ENCODE data around the gene ANO4.

Gene ANO4

GRCh38 chr12:100857418-100857817 lies 62.8 kb downstream of the ANO4 start:
- TF ChIP-seq, protein P1, sequence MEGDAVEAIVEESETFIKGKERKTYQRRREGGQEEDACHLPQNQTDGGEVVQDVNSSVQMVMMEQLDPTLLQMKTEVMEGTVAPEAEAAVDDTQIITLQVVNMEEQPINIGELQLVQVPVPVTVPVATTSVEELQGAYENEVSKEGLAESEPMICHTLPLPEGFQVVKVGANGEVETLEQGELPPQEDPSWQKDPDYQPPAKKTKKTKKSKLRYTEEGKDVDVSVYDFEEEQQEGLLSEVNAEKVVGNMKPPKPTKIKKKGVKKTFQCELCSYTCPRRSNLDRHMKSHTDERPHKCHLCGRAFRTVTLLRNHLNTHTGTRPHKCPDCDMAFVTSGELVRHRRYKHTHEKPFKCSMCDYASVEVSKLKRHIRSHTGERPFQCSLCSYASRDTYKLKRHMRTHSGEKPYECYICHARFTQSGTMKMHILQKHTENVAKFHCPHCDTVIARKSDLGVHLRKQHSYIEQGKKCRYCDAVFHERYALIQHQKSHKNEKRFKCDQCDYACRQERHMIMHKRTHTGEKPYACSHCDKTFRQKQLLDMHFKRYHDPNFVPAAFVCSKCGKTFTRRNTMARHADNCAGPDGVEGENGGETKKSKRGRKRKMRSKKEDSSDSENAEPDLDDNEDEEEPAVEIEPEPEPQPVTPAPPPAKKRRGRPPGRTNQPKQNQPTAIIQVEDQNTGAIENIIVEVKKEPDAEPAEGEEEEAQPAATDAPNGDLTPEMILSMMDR (conservative IDR thresholded peaks at IDR 0.05) = no peak
- no peak for TF ChIP-seq ZFX (IDR thresholded peaks at IDR 0.05)
- H3K27ac ChIP-seq = no peak overlapping the region

DNA sequence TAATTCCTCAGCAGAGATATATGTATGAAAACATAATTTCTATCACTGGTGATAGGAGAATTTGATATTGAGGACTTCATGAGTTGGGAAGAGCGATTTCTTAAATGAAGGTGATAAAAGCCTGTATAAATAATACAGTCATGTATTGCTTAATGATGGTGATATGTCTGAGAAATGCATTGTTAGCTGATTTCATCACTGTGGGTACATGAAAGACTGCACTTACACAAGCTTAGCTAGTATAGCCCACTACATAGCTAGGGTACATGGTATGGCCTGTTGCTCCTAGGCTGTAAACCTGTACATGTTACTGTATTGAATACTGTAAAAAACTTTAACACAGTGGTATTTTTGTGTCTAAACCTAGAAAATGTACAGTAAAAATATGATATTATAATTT lies 63.4 kb downstream of the ANO4 start:
- TF ChIP-seq, protein P1 (conservative IDR thresholded peaks at IDR 0.05) = no peak
- TF ChIP-seq ZFX (IDR thresholded peaks at IDR 0.05) = no peak
- H3K27ac ChIP-seq = no peak overlapping the region

DNA sequence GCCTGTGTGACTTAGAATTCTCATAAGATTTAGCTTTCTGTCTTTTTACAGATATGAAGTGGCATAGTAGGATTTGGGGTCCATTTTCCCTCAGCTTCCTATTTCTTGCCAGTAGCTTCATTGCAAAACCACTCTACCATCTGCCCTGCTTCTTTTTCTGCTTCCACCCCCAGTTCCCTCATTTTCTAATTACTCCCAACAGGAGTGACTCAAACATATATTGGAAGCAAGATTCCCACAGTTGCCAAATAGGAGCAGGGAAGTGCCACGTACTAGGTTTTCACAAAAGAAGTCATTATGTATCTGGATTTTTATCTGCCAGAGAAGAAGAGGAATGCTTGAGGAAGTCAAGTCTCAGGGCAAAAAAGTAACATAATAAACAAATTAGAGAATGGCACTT lies 64.1 kb downstream of the ANO4 start:
- H3K27ac ChIP-seq = no peak overlapping the region
- TF ChIP-seq, protein P1 (conservative IDR thresholded peaks at IDR 0.05) = no peak
- TF ChIP-seq ZFX (IDR thresholded peaks at IDR 0.05) = no peak

DNA sequence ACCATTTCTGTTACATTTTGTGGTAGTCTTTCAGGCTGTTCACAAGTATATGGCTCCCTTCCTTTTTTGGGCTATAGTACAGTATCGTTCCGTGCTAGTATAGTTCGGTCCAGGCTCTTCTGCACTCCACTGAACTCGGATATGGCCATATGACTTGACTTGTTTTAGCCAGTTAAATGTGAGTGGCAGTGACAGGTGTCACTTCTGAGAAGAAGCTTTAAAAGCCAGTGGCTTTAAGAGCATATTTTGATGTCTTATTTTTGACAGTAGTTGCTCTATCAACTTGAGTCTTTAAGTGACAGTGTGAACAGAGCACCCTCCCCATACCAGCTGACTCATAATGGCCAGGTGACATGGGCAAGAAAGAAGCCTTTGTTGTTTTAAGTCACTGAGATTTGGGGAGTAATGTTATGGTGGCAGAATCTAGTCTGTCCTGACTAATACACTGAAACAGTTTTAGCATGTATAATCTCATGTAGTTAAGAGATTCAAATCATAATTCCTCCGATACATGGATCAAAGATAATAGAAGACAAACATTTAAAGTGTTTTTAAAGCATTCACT lies 64.6 kb downstream of the ANO4 start:
- H3K27ac ChIP-seq = no peak overlapping the region
- TF ChIP-seq ZFX (IDR thresholded peaks at IDR 0.05) = no peak

DNA sequence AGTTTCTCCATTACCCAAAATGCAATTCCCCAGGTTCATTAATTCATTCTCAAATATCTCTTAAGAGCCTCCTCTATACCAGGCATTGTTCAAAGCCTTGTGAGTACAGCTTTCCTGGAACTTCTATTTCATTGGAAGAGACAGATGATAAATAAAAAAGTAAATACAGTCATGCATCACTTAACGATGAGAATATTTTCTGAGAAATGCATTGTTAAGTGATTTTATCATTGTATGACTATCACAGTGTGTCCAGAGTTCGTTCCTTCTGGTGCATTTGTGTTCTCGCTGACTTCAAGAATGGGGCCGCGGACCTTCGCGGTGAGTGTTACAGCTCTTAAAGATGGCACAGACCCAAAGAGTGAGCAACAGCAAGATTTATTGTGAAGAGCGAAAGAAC lies 66.0 kb downstream of the ANO4 start:
- TF ChIP-seq, protein P1 (conservative IDR thresholded peaks at IDR 0.05) = no peak
- TF ChIP-seq ZFX (IDR thresholded peaks at IDR 0.05) = no peak
- H3K27ac ChIP-seq = no peak overlapping the region

GRCh38 chr12:100862676-100863075 lies 68.1 kb downstream of the ANO4 start:
- H3K27ac ChIP-seq = no peak overlapping the region
- TF ChIP-seq, protein P1 (conservative IDR thresholded peaks at IDR 0.05) = no peak
- no peak for TF ChIP-seq ZFX (IDR thresholded peaks at IDR 0.05)

DNA sequence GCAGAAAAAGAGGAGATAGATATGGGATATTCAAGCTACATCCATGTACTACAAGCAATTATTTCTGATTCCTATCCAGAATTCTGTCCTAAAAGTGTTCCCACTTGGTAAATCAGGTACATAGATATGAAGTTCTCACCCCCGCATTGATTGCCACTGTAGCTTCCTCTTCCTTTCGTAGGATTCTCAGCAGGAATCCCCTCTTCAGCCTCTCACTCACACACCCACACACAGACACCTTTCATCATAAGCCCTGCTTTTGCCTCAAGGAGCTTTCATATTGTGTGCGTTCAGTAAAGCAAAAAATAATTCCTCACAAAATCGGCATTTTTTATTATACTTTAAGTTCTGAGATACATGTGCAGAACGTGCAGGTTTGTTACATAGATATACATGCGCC lies 69.8 kb downstream of the ANO4 start:
- H3K27ac ChIP-seq = no peak overlapping the region
- TF ChIP-seq, protein P1 (conservative IDR thresholded peaks at IDR 0.05) = no peak

- no peak overlapping the region for H3K27ac ChIP-seq
- TF ChIP-seq, protein P1 (conservative IDR thresholded peaks at IDR 0.05) = no peak
- no peak for TF ChIP-seq ZFX (IDR thresholded peaks at IDR 0.05)
These were observed 73.2 kb downstream of the ANO4 start for GRCh38 chr12:100867639-100868393.
